ENCODE data around the gene MSH3.

MSH3 gene

DNA sequence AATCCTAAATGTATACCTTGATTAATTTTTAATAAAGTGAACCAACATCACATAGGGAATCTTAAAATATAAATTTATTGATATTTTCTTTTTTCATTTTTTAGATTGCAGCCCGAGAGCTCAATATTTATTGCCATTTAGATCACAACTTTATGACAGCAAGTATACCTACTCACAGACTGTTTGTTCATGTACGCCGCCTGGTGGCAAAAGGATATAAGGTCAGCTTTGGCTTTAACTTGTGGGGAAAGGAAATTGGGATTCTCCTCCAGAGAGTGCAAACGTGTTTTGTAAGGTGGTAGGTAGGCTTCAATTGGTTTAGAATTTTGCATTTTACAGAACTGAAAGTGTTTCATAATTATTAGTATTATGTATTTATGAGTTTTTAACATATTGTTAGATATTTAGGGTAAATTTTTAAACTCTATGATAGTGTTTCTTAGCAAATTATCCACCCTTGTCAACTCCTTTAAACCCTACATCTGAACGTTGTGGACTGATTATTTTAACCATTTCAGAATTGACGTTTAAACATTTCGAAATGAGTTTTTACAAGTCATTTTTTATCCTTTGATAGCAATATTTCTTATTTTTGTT lies 17.8 kb downstream of the MSH3 start:
- peaks cover 66% of the 10 kb centered on the region for H3K36me3 Mint-ChIP-seq (ENCODE audit: low read depth)
- H3K4me3 Mint-ChIP-seq: no peak overlapping the region
- H3K9me3 Mint-ChIP-seq: no peaks in the 10 kb centered on the region
- H3K4me1 Mint-ChIP-seq (ENCODE audit: low read depth): no peaks in the 10 kb centered on the region
- H3K27ac Mint-ChIP-seq: no peak overlapping the region
- H3K27me3 Mint-ChIP-seq: no peaks in the 10 kb centered on the region

DNA sequence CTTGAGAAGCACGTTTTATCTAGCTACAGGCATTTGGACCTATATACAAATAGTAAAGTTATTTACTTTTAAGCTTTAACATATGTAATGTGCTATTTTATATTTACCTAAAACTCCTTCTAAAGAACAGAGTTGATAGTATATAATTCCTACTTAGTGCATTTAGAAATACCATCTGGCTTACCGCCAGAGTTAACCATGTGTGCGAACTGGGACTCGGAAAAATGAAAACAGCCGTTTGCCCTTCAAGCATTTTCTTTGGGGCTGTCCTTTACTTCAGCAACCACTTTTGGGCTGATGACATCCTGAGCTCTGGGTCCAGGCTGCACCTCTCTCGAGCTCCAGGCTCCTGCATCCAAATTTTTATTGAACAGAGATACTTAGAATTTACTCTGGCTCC lies 22.3 kb downstream of the MSH3 start:
- no peaks in the 10 kb centered on the region for H3K27me3 Mint-ChIP-seq
- H3K27ac Mint-ChIP-seq: no peak overlapping the region
- H3K36me3 Mint-ChIP-seq (ENCODE audit: low read depth): peaks cover 65% of the 10 kb centered on the region
- no peak overlapping the region for H3K4me3 Mint-ChIP-seq
- no peaks in the 10 kb centered on the region for H3K4me1 Mint-ChIP-seq (ENCODE audit: low read depth)
- no peaks in the 10 kb centered on the region for H3K9me3 Mint-ChIP-seq

DNA sequence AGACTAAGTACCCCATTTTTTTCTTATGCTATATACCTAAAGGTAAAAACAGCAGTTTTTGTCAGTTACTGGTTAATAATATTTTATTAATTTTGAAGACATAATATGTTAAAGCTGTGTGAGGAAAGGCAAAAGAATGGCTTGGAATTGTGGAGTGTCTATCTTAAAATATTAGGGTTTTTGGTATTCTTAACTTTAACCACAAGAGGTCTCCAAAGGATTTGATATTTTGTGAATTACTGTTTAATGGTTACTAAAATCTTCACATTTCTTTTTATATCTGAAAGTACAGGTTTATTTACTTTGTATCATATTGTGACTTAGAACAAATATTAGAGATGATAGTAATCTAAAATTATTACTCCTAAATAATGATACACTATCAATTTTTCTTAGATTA lies 32.3 kb downstream of the MSH3 start:
- Mint-ChIP-seq H3K4me1 (ENCODE audit: low read depth) (peaks cover 27% of the 10 kb centered on the region), H3K27ac (no peak overlapping the region), H3K36me3 (ENCODE audit: low read depth) (peaks cover 51% of the 10 kb centered on the region), H3K27me3 (no peaks in the 10 kb centered on the region), H3K4me3 (no peak overlapping the region), H3K9me3 (no peaks in the 10 kb centered on the region)

DNA sequence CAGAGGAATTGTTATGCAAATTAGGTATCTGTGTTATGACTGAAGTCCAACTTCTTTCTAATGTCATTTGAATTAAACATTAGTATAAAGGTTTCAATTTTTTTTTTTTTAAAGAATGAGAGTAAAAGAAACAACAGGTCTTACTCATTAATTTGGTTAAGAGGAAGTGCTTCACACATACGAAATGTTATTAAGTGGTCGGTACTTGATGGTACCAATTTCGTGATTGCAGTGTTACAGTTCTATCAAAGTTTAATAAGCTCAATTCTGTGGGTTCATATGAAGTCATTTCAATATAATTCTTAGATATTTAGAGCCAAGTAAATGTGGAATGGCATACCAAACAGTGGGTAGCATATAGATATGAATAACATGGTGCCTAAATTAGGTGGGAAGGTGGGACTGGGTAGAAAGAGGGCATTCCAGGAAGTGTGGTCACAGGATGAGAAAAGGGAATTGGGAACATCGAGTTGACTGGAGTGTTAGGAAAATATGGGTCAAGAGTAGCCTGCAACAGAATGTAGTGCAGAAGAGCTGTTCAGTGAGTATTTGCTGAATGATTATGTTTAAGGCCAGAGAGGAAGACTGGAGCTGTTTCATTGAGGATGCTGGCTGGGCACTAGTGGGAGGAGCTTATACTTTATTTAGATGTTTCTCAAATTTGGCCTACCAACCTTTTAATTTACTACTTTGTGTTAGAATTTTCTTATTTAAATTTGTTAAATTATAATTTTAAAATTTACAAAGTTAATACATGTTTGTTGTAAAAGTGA lies 34.4 kb downstream of the MSH3 start:
- H3K27me3 Mint-ChIP-seq: no peaks in the 10 kb centered on the region

DNA sequence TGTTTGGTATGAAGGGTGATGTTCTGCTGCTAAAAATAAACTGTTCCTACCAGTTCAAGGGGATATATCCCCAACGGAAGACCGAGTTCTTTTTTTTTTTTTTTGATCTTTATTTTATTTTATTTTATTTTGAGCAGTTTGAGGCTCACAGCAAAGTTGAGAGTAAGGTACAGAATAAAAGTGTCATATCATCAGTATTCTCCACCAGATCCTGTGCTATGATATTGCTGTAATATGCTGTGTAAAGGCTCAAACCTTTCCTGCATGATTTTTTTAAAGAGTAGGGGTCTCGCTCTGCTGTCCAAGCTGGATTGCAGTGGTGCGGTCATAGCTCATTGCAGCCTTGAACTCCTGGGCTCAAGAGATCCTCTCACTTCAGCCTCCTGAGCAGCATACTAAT lies 35.2 kb downstream of the MSH3 start:
- H3K9me3 Mint-ChIP-seq: no peaks in the 10 kb centered on the region
- no peak overlapping the region for H3K4me3 Mint-ChIP-seq
- H3K4me1 Mint-ChIP-seq (ENCODE audit: low read depth): peaks cover 27% of the 10 kb centered on the region
- no peaks in the 10 kb centered on the region for H3K27me3 Mint-ChIP-seq
- H3K27ac Mint-ChIP-seq: no peak overlapping the region
- H3K36me3 Mint-ChIP-seq (ENCODE audit: low read depth): peaks cover 34% of the 10 kb centered on the region

More for the DNA sequence above, 34.4 kb downstream of the MSH3 start:
- Mint-ChIP-seq H3K27ac (peak overlapping the region; percentile 72), H3K4me3 (no peak overlapping the region), H3K36me3 (ENCODE audit: low read depth) (peaks cover 38% of the 10 kb centered on the region), H3K9me3 (no peaks in the 10 kb centered on the region), H3K4me1 (ENCODE audit: low read depth) (peaks cover 27% of the 10 kb centered on the region)

DNA sequence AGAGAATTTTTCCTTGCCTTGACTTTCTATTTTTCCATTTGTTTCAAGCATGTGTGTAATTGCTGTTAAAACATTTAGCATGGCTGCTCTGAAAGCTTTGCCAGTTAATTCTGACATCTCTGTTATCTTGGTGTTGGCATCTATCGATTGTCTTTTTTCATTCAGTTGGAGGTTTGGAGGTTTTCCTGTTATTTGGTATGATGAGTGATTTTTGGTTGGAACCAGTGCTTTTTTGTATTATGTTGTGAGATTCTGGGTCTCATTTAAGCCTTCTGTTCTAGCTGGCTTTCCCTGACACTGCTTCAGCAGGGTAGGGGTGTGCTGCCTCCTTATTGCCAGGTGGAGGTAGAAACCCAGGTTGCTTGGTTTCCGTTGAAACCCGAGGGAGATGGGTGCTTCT lies 41.2 kb downstream of the MSH3 start:
- Mint-ChIP-seq H3K4me3 (no peak overlapping the region), H3K27ac (no peak overlapping the region), H3K4me1 (ENCODE audit: low read depth) (peaks cover 20% of the 10 kb centered on the region), H3K36me3 (ENCODE audit: low read depth) (peaks cover 34% of the 10 kb centered on the region), H3K27me3 (no peaks in the 10 kb centered on the region), H3K9me3 (no peaks in the 10 kb centered on the region)

DNA sequence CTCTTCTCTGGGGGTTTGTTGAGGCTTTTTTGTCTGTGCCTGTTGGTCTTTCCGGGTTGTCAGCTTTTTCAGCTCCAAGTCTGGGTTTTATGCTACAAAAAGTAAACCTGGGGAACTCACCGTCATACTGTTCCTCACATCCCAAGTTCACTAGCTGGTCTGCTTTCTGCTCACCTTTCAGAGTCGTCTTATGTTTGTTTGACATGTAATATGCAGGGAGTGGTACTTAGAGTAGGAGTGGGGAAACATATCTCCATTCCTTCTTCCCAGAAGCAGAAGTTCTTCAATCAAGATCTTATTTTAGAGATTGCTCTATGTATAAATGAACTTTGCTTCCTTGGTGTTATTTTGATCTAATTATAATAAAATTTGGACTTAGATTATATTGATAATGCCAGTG lies 42.0 kb downstream of the MSH3 start:
- H3K36me3 Mint-ChIP-seq (ENCODE audit: low read depth): peaks cover 38% of the 10 kb centered on the region
- H3K4me3 Mint-ChIP-seq: no peak overlapping the region
- H3K27me3 Mint-ChIP-seq: no peaks in the 10 kb centered on the region
- no peaks in the 10 kb centered on the region for H3K9me3 Mint-ChIP-seq
- H3K4me1 Mint-ChIP-seq (ENCODE audit: low read depth): peaks cover 20% of the 10 kb centered on the region
- no peak overlapping the region for H3K27ac Mint-ChIP-seq

DNA sequence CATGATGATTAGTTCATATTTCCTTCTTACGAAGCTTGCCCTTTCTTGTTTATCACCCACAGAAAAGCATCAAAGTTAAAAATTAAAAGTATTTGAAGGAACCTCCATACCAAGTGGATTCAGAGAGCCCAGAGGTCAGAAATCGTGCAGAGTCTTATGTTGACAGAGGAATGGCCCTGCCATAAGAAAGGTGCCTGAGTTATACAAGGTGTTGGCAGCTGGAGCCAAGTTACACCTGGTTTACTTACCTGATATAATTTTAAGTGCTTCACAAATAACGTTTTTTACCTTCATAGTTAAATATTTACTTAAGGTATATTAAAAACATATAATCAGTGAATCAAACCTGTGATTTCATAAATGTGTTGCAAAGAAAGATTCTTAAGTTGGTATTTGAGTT lies 42.6 kb downstream of the MSH3 start:
- H3K27me3 Mint-ChIP-seq: no peaks in the 10 kb centered on the region
- H3K9me3 Mint-ChIP-seq: no peaks in the 10 kb centered on the region
- H3K36me3 Mint-ChIP-seq (ENCODE audit: low read depth): peaks cover 44% of the 10 kb centered on the region
- H3K4me3 Mint-ChIP-seq: no peak overlapping the region
- peaks cover 20% of the 10 kb centered on the region for H3K4me1 Mint-ChIP-seq (ENCODE audit: low read depth)
- H3K27ac Mint-ChIP-seq: no peak overlapping the region

DNA sequence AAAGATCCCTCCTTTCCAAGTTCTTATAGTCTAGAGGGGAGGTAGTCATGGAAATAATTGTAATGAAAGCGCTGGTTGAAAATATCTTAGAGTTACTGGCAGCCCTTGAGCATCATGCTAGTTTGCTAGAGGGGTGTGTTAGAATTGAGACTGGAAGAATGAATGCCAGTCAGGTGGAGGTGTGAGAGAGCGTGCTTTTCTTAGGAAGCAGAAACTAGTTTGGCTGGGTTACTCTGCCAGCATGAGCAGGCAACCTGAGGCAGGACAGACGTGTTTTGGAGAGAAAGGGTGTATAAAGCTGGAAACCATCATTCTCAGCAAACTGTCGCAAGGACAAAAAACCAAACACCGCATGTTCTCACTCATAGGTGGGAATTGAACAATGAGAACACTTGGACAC lies 43.9 kb downstream of the MSH3 start:
- Mint-ChIP-seq H3K4me3 (no peak overlapping the region), H3K36me3 (ENCODE audit: low read depth) (peaks cover 47% of the 10 kb centered on the region), H3K27ac (no peak overlapping the region), H3K4me1 (ENCODE audit: low read depth) (peaks cover 22% of the 10 kb centered on the region), H3K9me3 (no peaks in the 10 kb centered on the region), H3K27me3 (no peaks in the 10 kb centered on the region)

DNA sequence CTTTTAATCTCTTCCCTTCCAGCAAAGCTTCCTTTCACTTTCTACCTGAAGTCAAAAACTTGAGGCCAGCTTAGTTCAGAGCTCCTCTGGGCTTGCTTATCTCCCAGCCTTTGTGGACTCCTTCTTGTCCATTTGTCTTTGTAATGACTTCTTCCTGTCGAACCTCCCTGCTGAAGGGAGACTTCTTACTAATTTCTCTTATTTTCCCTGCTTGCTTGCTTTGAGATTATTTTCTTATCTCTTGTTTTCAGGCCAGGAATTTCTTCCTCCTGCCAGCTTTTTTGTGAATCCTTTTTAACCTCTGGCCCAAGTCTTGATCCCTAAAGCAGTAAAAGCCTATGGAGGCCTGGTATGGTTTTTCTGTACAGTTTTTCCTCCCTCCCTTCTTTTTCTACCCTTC lies 47.1 kb downstream of the MSH3 start:
- no peak overlapping the region for H3K4me3 Mint-ChIP-seq
- peaks cover 54% of the 10 kb centered on the region for H3K36me3 Mint-ChIP-seq (ENCODE audit: low read depth)
- H3K9me3 Mint-ChIP-seq: no peaks in the 10 kb centered on the region
- H3K4me1 Mint-ChIP-seq (ENCODE audit: low read depth): peaks cover 24% of the 10 kb centered on the region
- H3K27ac Mint-ChIP-seq: no peak overlapping the region
- H3K27me3 Mint-ChIP-seq: no peaks in the 10 kb centered on the region

DNA sequence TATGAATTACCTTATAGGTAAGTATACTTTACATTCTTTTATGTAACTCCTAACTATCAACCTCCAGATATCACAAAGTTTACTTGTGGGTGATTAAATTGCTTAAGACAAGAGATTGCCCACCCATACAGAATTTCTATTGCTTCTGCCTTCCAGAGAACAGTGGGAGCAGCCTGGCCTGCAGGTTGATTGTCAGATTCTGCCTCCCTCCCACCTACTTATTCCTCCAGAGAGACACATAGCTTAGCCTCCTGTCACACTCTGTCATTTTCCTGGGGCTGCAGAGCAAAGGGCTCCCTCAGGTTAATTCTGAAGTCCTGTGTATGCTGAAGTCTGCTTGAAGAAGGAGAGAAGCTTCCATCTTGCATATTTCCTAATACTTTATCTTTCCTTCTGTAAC lies 48.8 kb downstream of the MSH3 start:
- Mint-ChIP-seq H3K27me3 (no peaks in the 10 kb centered on the region), H3K36me3 (ENCODE audit: low read depth) (peaks cover 53% of the 10 kb centered on the region), H3K4me1 (ENCODE audit: low read depth) (peaks cover 24% of the 10 kb centered on the region), H3K9me3 (no peaks in the 10 kb centered on the region), H3K27ac (no peak overlapping the region), H3K4me3 (no peak overlapping the region)

DNA sequence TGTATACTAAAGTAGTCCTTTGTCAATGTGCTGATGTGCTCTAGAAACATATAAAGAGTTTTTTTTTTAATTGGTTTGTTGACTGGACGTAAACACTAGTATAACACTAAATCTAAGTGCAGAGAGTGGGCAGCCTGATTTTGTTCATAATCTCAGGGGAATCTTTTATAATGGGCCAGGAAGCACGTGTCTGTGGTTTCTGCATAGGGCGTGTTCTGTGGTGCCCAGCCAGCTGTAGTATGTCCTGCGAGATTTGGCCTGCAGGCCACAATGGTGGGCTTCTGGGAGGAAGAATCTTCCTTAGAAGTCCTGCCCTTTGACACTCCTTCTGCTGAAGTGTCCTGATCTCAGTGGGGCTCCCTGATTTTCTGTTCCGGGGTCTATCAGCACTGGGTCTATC lies 49.3 kb downstream of the MSH3 start:
- H3K4me3 Mint-ChIP-seq: no peak overlapping the region
- peaks cover 53% of the 10 kb centered on the region for H3K36me3 Mint-ChIP-seq (ENCODE audit: low read depth)
- H3K27ac Mint-ChIP-seq: no peak overlapping the region
- H3K4me1 Mint-ChIP-seq (ENCODE audit: low read depth): peaks cover 24% of the 10 kb centered on the region
- no peaks in the 10 kb centered on the region for H3K9me3 Mint-ChIP-seq
- no peaks in the 10 kb centered on the region for H3K27me3 Mint-ChIP-seq

DNA sequence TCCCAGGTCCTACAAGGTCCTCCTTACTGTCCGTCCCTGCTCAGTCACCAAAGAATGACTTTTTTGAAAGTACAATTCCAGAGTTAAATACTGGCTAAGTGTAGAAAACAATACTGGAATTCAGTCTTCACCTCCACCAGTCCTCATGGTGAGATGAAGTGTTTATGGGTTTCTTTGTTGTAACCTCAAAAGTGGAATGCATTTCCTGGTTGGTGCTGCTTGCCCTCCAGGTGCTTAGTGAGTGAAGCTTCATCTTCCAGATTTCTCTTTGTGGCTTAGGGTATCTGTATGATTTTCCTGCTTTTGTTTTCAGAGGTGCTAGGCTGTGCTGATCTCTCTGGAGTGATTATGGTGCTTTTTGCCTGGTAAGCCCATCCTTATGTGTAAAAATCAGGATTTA lies 49.8 kb downstream of the MSH3 start:
- Mint-ChIP-seq H3K36me3 (ENCODE audit: low read depth) (peaks cover 57% of the 10 kb centered on the region), H3K9me3 (no peaks in the 10 kb centered on the region), H3K27me3 (no peaks in the 10 kb centered on the region), H3K4me3 (no peak overlapping the region), H3K27ac (no peak overlapping the region), H3K4me1 (ENCODE audit: low read depth) (peaks cover 24% of the 10 kb centered on the region)

DNA sequence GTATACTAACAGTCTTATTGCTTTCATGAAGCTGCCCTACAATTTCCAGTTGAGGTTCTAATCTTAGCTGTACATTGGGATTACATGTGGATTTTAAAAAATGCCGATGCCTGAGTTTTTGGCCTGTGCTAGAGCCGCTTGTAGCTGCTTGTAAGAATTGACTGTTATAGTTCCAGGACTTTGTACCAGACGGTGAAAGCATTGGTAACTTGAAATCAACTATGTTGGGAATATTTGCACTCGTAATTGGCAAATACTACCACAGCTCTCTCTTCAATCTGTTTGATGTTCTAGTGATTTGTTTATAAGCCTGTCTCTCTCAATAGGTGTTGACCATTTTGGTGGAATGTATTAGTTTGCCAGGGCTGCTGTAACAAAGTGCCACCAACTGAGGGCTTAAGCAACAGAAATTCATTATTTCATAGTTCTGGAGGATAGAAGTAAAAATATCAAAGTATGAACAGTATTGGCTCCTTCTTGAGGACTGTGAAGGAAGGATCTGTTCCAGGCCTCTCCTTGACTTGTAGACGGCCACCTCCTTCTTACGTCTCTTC lies 50.8 kb downstream of the MSH3 start:
- peaks cover 17% of the 10 kb centered on the region for H3K4me1 Mint-ChIP-seq (ENCODE audit: low read depth)
- H3K27ac Mint-ChIP-seq: no peak overlapping the region
- H3K9me3 Mint-ChIP-seq: no peaks in the 10 kb centered on the region
- peaks cover 63% of the 10 kb centered on the region for H3K36me3 Mint-ChIP-seq (ENCODE audit: low read depth)
- H3K4me3 Mint-ChIP-seq: no peak overlapping the region
- H3K27me3 Mint-ChIP-seq: no peaks in the 10 kb centered on the region

DNA sequence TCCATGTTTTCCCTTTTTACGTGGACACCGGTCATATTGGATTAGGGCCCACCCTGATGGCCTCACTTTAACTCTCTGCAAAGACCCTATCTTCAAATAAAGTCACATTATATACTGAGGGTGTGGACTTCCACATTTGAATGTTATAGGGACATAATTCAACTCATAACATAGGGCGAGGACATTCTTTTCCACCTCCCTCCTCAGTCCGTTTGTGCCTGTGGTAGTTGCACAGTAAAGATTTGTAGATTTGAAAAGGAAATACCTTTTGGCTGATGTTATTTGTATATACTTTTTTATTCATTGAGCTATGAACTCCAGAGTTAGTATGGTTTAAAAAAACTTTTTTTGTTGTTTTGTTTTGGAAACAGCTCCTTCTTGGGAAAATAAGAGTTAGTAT lies 51.3 kb downstream of the MSH3 start:
- Mint-ChIP-seq H3K27ac (no peak overlapping the region), H3K9me3 (no peaks in the 10 kb centered on the region), H3K36me3 (ENCODE audit: low read depth) (peaks cover 64% of the 10 kb centered on the region)

More for the DNA sequence above, 51.3 kb downstream of the MSH3 start:
- peaks cover 17% of the 10 kb centered on the region for H3K4me1 Mint-ChIP-seq (ENCODE audit: low read depth)
- no peak overlapping the region for H3K4me3 Mint-ChIP-seq
- H3K27me3 Mint-ChIP-seq: no peaks in the 10 kb centered on the region

All from stimulated activated naive CD8-positive, alpha-beta T cell treated with anti-CD3 and anti-CD28 coated beads, Interleukin-15, Interleukin-2, amounts not matched to agents 100 ng/mL and 50 ng/mL, for 24 hours (primary cell).